BLaER1 (cell line): ENCODE measurements around the gene DERA.

ENCODE experiments used
- H3K27ac ChIP-seq: shearing (Covaris generic); formaldehyde crosslinking; 2 replicates; pipeline ENCODE4 v1.8.1; 2022
- H3K27me3 ChIP-seq: shearing (Covaris generic); formaldehyde crosslinking; 2 replicates; pipeline ENCODE4 v1.8.1; 2022
- H3K36me3 ChIP-seq: shearing (Covaris generic); formaldehyde crosslinking; 2 replicates; pipeline ENCODE4 v1.8.1; 2022
- H3K4me1 ChIP-seq: shearing (Covaris generic); formaldehyde crosslinking; 2 replicates; pipeline ENCODE4 v1.8.1; 2022
- H3K4me2 ChIP-seq: shearing (Covaris generic); formaldehyde crosslinking; 2 replicates; pipeline ENCODE4 v1.8.1; 2022
- H3K4me3 ChIP-seq: shearing (Covaris generic); formaldehyde crosslinking; 2 replicates; pipeline ENCODE4 v1.8.1; 2022
- H3K9ac ChIP-seq: shearing (Covaris generic); formaldehyde crosslinking; 2 replicates; pipeline ENCODE4 v1.8.1; 2022
- H3K9me3 ChIP-seq: shearing (Covaris generic); formaldehyde crosslinking; 2 replicates; pipeline ENCODE4 v1.8.1; 2022
- H4K20me1 ChIP-seq: shearing (Covaris generic); formaldehyde crosslinking; 2 replicates; pipeline ENCODE4 v1.8.1; 2022
- Cebpa-rat ChIP-seq: shearing (Covaris generic); IDR thresholded peaks from 2 replicates; pipeline ENCODE4 v1.8.1; 2022

Gene DERA

DNA sequence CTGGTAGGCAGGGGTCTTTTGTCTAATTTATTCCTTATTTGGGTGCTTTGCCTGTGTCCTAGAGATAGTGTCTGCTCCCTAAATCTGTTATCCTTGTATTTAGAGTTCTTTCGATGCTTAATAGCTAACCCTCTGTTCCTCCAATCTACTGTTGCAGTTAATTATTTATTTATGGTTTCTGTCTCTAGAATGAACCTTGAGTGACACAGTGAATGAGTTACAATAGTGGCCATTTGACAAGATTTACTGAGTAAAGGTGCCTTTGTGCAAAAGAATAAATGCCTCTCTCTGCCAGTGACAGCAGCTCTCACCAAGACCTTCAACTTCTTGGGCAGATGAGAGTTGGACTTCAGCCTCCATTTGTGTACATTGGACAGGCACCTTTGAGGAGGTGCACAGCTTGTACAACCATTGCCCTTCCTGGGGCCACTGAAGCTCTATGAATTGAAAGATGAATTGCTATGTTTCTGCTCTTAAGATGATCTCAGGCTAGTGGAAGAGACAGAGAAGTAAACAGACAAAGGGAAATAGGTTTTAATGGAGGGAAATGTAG is 165.9 kb downstream of the DERA start:
- H3K4me3 ChIP-seq: no peak overlapping the region
- TF ChIP-seq Cebpa-rat: no peak
- H3K4me1 ChIP-seq: no peaks in the 10 kb centered on the region
- no peak overlapping the region for H3K9ac ChIP-seq
- no peaks in the 10 kb centered on the region for H3K36me3 ChIP-seq
- H3K27ac ChIP-seq: no peak overlapping the region
- H3K4me2 ChIP-seq: no peak overlapping the region
- no peaks in the 10 kb centered on the region for H3K27me3 ChIP-seq
- H4K20me1 ChIP-seq: no peaks in the 10 kb centered on the region
- H3K9me3 ChIP-seq: no peaks in the 10 kb centered on the region

DNA sequence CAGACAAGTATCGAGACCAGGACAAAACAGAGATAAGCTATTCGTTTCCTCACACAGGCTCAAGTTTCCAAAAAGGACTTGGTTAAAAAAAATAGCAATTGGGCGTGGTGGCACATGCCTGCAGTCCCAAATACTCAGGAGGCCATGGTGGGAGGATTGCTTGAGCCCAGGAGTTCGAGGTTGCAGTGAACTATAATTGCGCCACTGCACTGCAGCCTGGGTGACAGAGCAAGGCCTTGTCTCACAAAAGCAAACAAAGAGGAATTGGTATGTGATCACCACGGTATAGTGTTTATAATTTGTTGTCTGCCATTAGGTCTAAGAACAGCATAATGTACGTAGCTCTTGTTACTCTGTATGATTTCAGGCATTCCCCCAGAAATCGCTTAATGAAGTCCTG is 175.3 kb downstream of the DERA start:
- Histone ChIP-seq H3K4me2 (no peak overlapping the region), H3K4me3 (no peak overlapping the region), H3K27me3 (no peaks in the 10 kb centered on the region), H3K36me3 (no peaks in the 10 kb centered on the region), H3K9ac (no peak overlapping the region), H3K27ac (no peak overlapping the region), H3K4me1 (no peaks in the 10 kb centered on the region), H4K20me1 (no peaks in the 10 kb centered on the region), H3K9me3 (peaks cover 7% of the 10 kb centered on the region)
- no peak for TF ChIP-seq Cebpa-rat

DNA sequence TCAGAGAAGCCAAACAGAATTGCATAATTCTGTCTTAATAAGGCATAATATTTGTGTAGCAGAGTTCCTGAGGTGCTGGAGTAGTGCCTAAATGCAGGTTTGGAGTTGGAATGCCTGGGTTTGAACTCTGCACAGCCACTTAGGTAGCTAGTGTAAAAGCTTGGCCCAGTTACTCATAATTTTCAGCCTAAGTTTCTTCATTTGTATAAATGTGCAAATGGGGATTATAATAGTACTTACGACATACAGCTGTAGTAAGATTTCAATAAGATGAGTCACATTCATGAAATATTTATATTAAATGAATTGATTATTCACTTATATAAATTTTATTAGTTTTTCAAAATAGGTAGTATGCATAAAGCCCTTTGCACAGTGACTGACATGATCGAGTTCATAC is 175.8 kb downstream of the DERA start:
- H3K27me3 ChIP-seq: no peaks in the 10 kb centered on the region
- no peak overlapping the region for H3K4me3 ChIP-seq
- H3K4me1 ChIP-seq: no peaks in the 10 kb centered on the region
- no peak for TF ChIP-seq Cebpa-rat
- no peaks in the 10 kb centered on the region for H4K20me1 ChIP-seq
- H3K36me3 ChIP-seq: no peaks in the 10 kb centered on the region
- H3K9ac ChIP-seq: no peak overlapping the region
- no peak overlapping the region for H3K27ac ChIP-seq
- no peak overlapping the region for H3K4me2 ChIP-seq
- peaks cover 12% of the 10 kb centered on the region for H3K9me3 ChIP-seq
